GM12878 (cell line): ENCODE data around the gene USP34. TPM values are rescaled to one million over a fixed set of nuclear protein-coding genes. Genes with fewer than 3 reads are reported as not detected.

Experiments
- ATAC-seq: fragments of 200-7000 bp; cut with Tn5 transposase; 3 replicates; pipeline ENCODE4 v1.9.1; 2020; ENCODE audit warnings: mild to moderate bottlenecking, moderate library complexity
- BruUV-seq: library from RNA; stranded (reverse); fragments of 400-500 nt; replicated peaks from 2 replicates; lab custom pipeline; 2021; lab: Mats Ljungman, UMichigan
- CTCF ChIA-PET: fragments of 300-600 bp; sonication (Branson Sonifier 250); formaldehyde crosslinking; extraction: SDS; loops from one replicate; lab custom pipeline; 2021; ENCODE audit warnings: inconsistent platforms; lab: Yijun Ruan, JAX
- POLR2A ChIA-PET: fragments of 350-600 bp; formaldehyde crosslinking; extraction: SDS; loops from one replicate; lab custom pipeline; 2021; ENCODE audit warnings: inconsistent platforms; lab: Charles Lee
- RAD21 ChIA-PET: fragments of 300-600 bp; sonication (Branson Sonifier 250); formaldehyde crosslinking; loops from one replicate; lab custom pipeline; 2023; ENCODE audit warnings: antibody characterized with exemption; ENCODE audit not compliant: unreplicated experiment; lab: Charles Lee
- SMC1A ChIA-PET: fragments of 300-600 bp; sonication (Branson Sonifier 250); formaldehyde crosslinking; loops from one replicate; lab custom pipeline; 2023; ENCODE audit not compliant: unreplicated experiment, uncharacterized antibody; lab: Charles Lee
- DNase-seq: peaks from one replicate; pipeline ENCODE4 v3.0.0-alpha.2; 2011; ENCODE audit warnings: low read depth, low spot score
- FAIRE-seq: peaks from 3 replicates; lab custom pipeline; 2011; peaks lifted over from hg19 to GRCh38; lab: Jason Lieb, UNC
- H2AFZ ChIP-seq: 2 replicates; pipeline ENCODE4 v1.6.0; 2011; ENCODE audit warnings: low read depth, low read length, control low read depth; ENCODE audit not compliant: control insufficient read depth
- H3K27ac ChIP-seq: 2 replicates; pipeline ENCODE4 v1.5.1; 2011; ENCODE audit warnings: control low read depth; ENCODE audit not compliant: control insufficient read depth, insufficient read depth
- H3K27me3 ChIP-seq, 2 experiments: replicated peaks in 1 of 2; 2 replicates each; pipeline versions ENCODE4 v1.6.0 to v1.6.1; 2011; ENCODE audit warnings: low read length in 1 of 2; ENCODE audit not compliant: control insufficient read depth in 2 of 2, insufficient read depth in 2 of 2
- H3K36me3 ChIP-seq, 2 experiments: 2 replicates each; pipeline ENCODE4 v1.5.1; 2011; ENCODE audit warnings: low read length in 1 of 2; ENCODE audit not compliant: control insufficient read depth in 2 of 2, insufficient read depth in 2 of 2
- H3K4me1 ChIP-seq: 2 replicates; pipeline ENCODE4 v1.6.1; 2011; ENCODE audit warnings: mild to moderate bottlenecking, low read length, moderate library complexity, mixed read lengths; ENCODE audit not compliant: control insufficient read depth, insufficient read depth
- H3K4me2 ChIP-seq: 2 replicates; pipeline ENCODE4 v1.6.0; 2011; ENCODE audit warnings: control low read depth; ENCODE audit not compliant: control insufficient read depth, insufficient read depth
- H3K4me3 ChIP-seq: fragments of 200-600 bp; sonication (generic); 2 replicates; pipeline ENCODE4 v1.5.1; 2016
- H3K79me2 ChIP-seq: 2 replicates; pipeline ENCODE4 v1.6.0; 2011; ENCODE audit warnings: low read length; ENCODE audit not compliant: control insufficient read depth, insufficient read depth
- H3K9ac ChIP-seq: 2 replicates; pipeline ENCODE4 v1.8.0; 2011; ENCODE audit warnings: low read length, control low read depth, mixed read lengths; ENCODE audit not compliant: control insufficient read depth, insufficient read depth
- H3K9me3 ChIP-seq: replicated peaks from 3 replicates; pipeline ENCODE4 v1.5.1; 2011; ENCODE audit warnings: mild to moderate bottlenecking, low read length; ENCODE audit not compliant: control insufficient read depth, insufficient read depth
- H4K20me1 ChIP-seq: 2 replicates; pipeline ENCODE4 v1.6.0; 2011; ENCODE audit not compliant: control insufficient read depth, insufficient read depth
- CHD2 ChIP-seq: IDR thresholded peaks from 2 replicates; pipeline ENCODE4 v1.6.1; 2011; ENCODE audit warnings: low read depth, low read length, improper control_type of control experiment, borderline replicate concordance
- DPF2 ChIP-seq: fragments of 450-650 bp; IDR thresholded peaks from 2 replicates; pipeline ENCODE4 v1.6.1; 2017; ENCODE audit warnings: mild to moderate bottlenecking
- EED ChIP-seq: sonication (generic); IDR thresholded peaks from 2 replicates; pipeline ENCODE4 v1.6.1; 2016; ENCODE audit warnings: antibody characterized with exemption, low read depth
- EGR1 ChIP-seq, 2 experiments: IDR thresholded peaks; 1 replicate in 1 of 2; 2 replicates in 1 of 2; pipeline ENCODE4 v1.6.1; 2011 to 2012; ENCODE audit warnings: low read depth in 2 of 2, low read length in 2 of 2, borderline replicate concordance in 1 of 2, mild to moderate bottlenecking in 1 of 2, moderate library complexity in 1 of 2
- HSF1 ChIP-seq: fragments of 150-350 bp; IDR thresholded peaks from 2 replicates; pipeline ENCODE4 v1.6.1; 2014; ENCODE audit warnings: mild to moderate bottlenecking, low read depth, low read length
- KLF5 ChIP-seq: fragments of 450-650 bp; IDR thresholded peaks from 2 replicates; pipeline ENCODE4 v1.6.1; 2014; ENCODE audit warnings: mild to moderate bottlenecking; ENCODE audit not compliant: partially characterized antibody
- MEF2B ChIP-seq: fragments of 450-650 bp; IDR thresholded peaks from 2 replicates; pipeline ENCODE4 v1.6.1; 2018; ENCODE audit warnings: mild to moderate bottlenecking, moderate library complexity; ENCODE audit not compliant: partially characterized antibody, poor library complexity, severe bottlenecking
- MTA2 ChIP-seq: fragments of 450-650 bp; IDR thresholded peaks from 2 replicates; pipeline ENCODE4 v1.6.1; 2016; ENCODE audit warnings: low read depth, mild to moderate bottlenecking, moderate library complexity
- PAX5 ChIP-seq: IDR thresholded peaks from 2 replicates; pipeline ENCODE4 v1.6.1; 2011; ENCODE audit warnings: low read depth, low read length, borderline replicate concordance
- POU2F2 ChIP-seq: IDR thresholded peaks from 3 replicates; pipeline ENCODE4 v1.6.1; 2011; ENCODE audit warnings: low read depth, mild to moderate bottlenecking, low read length, borderline replicate concordance
- RELB ChIP-seq: fragments of 450-650 bp; IDR thresholded peaks from 2 replicates; pipeline ENCODE4 v1.6.1; 2017; ENCODE audit warnings: low read depth, mild to moderate bottlenecking, moderate library complexity
- RUNX3 ChIP-seq: IDR thresholded peaks from 2 replicates; pipeline ENCODE4 v1.6.1; 2012; ENCODE audit warnings: low read length, inconsistent platforms
- SKIL ChIP-seq: fragments of 450-650 bp; IDR thresholded peaks from 2 replicates; pipeline ENCODE4 v1.6.1; 2017; ENCODE audit warnings: mild to moderate bottlenecking, low read depth, inconsistent platforms; ENCODE audit not compliant: poor library complexity, severe bottlenecking
- SPI1 ChIP-seq: IDR thresholded peaks from 2 replicates; pipeline ENCODE4 v1.6.1; 2011; ENCODE audit warnings: low read depth, mild to moderate bottlenecking, low read length, moderate library complexity, borderline replicate concordance; ENCODE audit not compliant: insufficient read depth
- ZSCAN29 ChIP-seq: fragments of 450-650 bp; IDR thresholded peaks from 2 replicates; pipeline ENCODE4 v1.6.1; 2017; ENCODE audit warnings: mild to moderate bottlenecking, moderate library complexity
- whole genome bisulfite sequencing: methylation state at CpG from one replicate; pipeline ENCODE4 v1.1.6; 2016; ENCODE audit warnings: low lambda C conversion rate; ENCODE audit not compliant: insufficient replicate concordance, insufficient coverage; ENCODE audit errors: missing lambda C conversion rate; 5-methylcytosine and 5-hydroxymethylcytosine counted together
- in situ Hi-C: fragments of 300-500 bp; cut with MboI; formaldehyde crosslinking; loops from 9 replicates; pipeline ENCODE4 v1.14.3; 2018; ENCODE audit warnings: mixed read lengths
- intact Hi-C: fragments of 100-400 bp; cut with micrococcal nuclease; formaldehyde crosslinking; loops from one replicate; pipeline ENCODE4 v1.14.2; 2022; ENCODE audit not compliant: unreplicated experiment
- polyA plus RNA-seq, 11 experiments: library from polyadenylated mRNA; depleted of rRNA in 4 of 11; unstranded in 6 of 11; stranded (reverse) in 5 of 11; fragments of >200 nt; fragmentation: Nextera tagmentation in 4 of 11; fragmentation: Illumina TruSeq in 1 of 11; extraction: Ambion mirVana in 4 of 11; extraction: Trizol in 1 of 11; gene quantifications; 1 replicate in 1 of 11; 2 replicates in 10 of 11; pipeline versions ENCODE4 v1.2.1 to v1.2.3, GENCODE V29; 2011 to 2016; ENCODE audit warnings: inconsistent platforms in 2 of 11, missing spikeins in 2 of 11, low read depth in 1 of 11
- total RNA-seq, 4 experiments: library from RNA; depleted of rRNA in 3 of 4; stranded (reverse); fragments of >200 nt in 3 of 4; fragmentation: Illumina TruSeq in 1 of 4; extraction: Trizol in 1 of 4; gene quantifications; 2 replicates each; pipeline versions ENCODE4 v1.2.1 to v1.2.3, GENCODE V29; 2013 to 2021

The USP34 gene
- total and polyA plus RNA-seq, 10 of the 15 experiments (the other 5 are each of a cell fraction or from before 2014, with no cell fraction given), result 26.2 to 106 (median 62.1) TPM

GRCh38 chr2:61451178-61451577, 19.7 kb downstream of the USP34 start (continued):
- no peak for TF ChIP-seq MEF2B
- no peak for TF ChIP-seq KLF5
- TF ChIP-seq EGR1 (IDR thresholded peaks at IDR 0.05; ENCODE audit: borderline replicate concordance in 1 of 2, low read depth in 2 of 2, low read length in 2 of 2), result no peak
- TF ChIP-seq HSF1, result no peak
- TF ChIP-seq ZSCAN29, result no peak
- no peak for TF ChIP-seq CHD2
- TF ChIP-seq RUNX3, result no peak
- TF ChIP-seq EED, result no peak

GRCh38 chr2:61450144-61450543, 20.7 kb downstream of the USP34 start:
- H3K36me3 ChIP-seq, result no peaks in the 10 kb centered on the region; a peak in 1 of 4 replicates
- ChIA-PET CTCF (interaction anchor here (1.1 kb wide), 1 partner anchor 10 kb away, joined by 3 read pairs; no protein-coding TSS in a partner anchor), POLR2A (interaction anchor here (0.6 kb wide), 1 partner anchor 601 kb away, joined by 5 read pairs; no protein-coding TSS in a partner anchor), RAD21 (interaction anchor here (0.8 to 1.0 kb wide), 2 partner anchors 11 to 14 kb away, joined by 3 read pairs; no protein-coding TSS in a partner anchor), SMC1A (interaction anchor here (0.7 to 1.8 kb wide), 6 partner anchors 9 to 24 kb away, joined by 3 to 7 read pairs (median 6); no protein-coding TSS in a partner anchor)
- no peaks in the 10 kb centered on the region for H3K27me3 ChIP-seq
- no TSS peak for BruUV-seq
- no peak overlapping the region for H3K4me3 ChIP-seq
- H3K79me2 ChIP-seq, result peaks cover 84% of the 10 kb centered on the region
- 6% methylated on average over 4 of the region's 4 CpGs for WGBS
- H3K4me1 ChIP-seq, result peaks cover 7% of the 10 kb centered on the region
- no peak for DNase-seq
- intact Hi-C loops (no loop called here), in situ Hi-C loops (no loop called here)
- H3K27ac ChIP-seq, result no peak overlapping the region
- peak; percentile 83 for ATAC-seq
- H3K9me3 ChIP-seq, result peaks cover 2% of the 10 kb centered on the region; the same call in 2 of the 3 replicates
- no peak overlapping the region for H3K4me2 ChIP-seq
- FAIRE-seq, result no peak
- no peaks in the 10 kb centered on the region for H4K20me1 ChIP-seq
- no peak overlapping the region for H2AFZ ChIP-seq
- H3K9ac ChIP-seq, result no peak overlapping the region
- peak; percentile 34; the same call in 1 of the 2 replicates for TF ChIP-seq SPI1
- peak; percentile 57 for TF ChIP-seq RELB
- TF ChIP-seq SKIL, result peak; percentile 33
- peak; percentile 37 for TF ChIP-seq RUNX3
- peak; percentile 31; the same call in 1 of the 3 replicates for TF ChIP-seq POU2F2
- TF ChIP-seq PAX5, result no peak
- TF ChIP-seq MEF2B, result peak; percentile 23
- TF ChIP-seq DPF2, result peak; percentile 58
- TF ChIP-seq MTA2, result peak; percentile 91
